Measurements from ENCODE around the gene LYZ.

GRCh38 chr12:69328426-69328825, 19.8 kb upstream of the LYZ start:
- no peak for TF ChIP-seq CTCF (IDR thresholded peaks at IDR 0.05; ENCODE audit: low read length)
- no peak for TF ChIP-seq EZH2 (IDR thresholded peaks at IDR 0.05; ENCODE audit: borderline replicate concordance, low read length)
